ENCODE measurements around the gene HTATIP2. TPM values are rescaled to one million over a fixed set of nuclear protein-coding genes. Genes with fewer than 3 reads are reported as not detected.
A peak's percentile ranks its signal among the peaks of the same experiment; 100 is the strongest.
"Not testable (repeated sequence)": the region's sequence is repeated elsewhere in the genome, so short reads cannot be mapped to it uniquely, and the experiment has no call there.

HTATIP2 gene
- total and polyA plus RNA-seq, 11 donors, result 10.6 to 33.8 (median 16.3) TPM

- Histone ChIP-seq H3K27ac (peak overlapping the region in 5 of 12 donors; percentile 60 to 94 (median 91)), H3K4me3 (peak overlapping the region; percentile 70 to 97 (median 84)), H3K9me3 (no peaks in the 10 kb centered on the region), H3K36me3 (peaks cover 0 to 10% (median 0%) of the 10 kb centered on the region in 9 donors), H3K27me3 (peaks cover 0 to 2% (median 0%) of the 10 kb centered on the region in 9 donors), H3K4me1 (peaks cover 0 to 63% (median 11%) of the 10 kb centered on the region in 12 donors)
- DNase-seq, result no peak
- peak in 1 of 4 donors; percentile 14 for ATAC-seq
- WGBS, 4 donors, result 66 to 96% (median 75%) methylated on average over 2 of the region's 2 CpGs
- intact Hi-C loops (cut with DNase I), result no loop called here
- TF ChIP-seq CTCF (IDR thresholded peaks at IDR 0.05) (no peak), POLR2A (IDR thresholded peaks at IDR 0.05) (no peak)
These were observed 390 bp upstream of the HTATIP2 start for GRCh38 chr11:20363149-20363499.

- TF ChIP-seq POLR2A (IDR thresholded peaks at IDR 0.05) (no peak), CTCF (IDR thresholded peaks at IDR 0.05) (no peak)
- Histone ChIP-seq H3K36me3 (peaks cover 0 to 18% (median 0%) of the 10 kb centered on the region in 9 donors), H3K4me3 (peak overlapping the region; percentile 70 to 97 (median 84)), H3K27ac (peak overlapping the region in 11 of 12 donors; percentile 59 to 94 (median 85)), H3K27me3 (no peaks in the 10 kb centered on the region), H3K4me1 (peaks cover 0 to 69% (median 11%) of the 10 kb centered on the region in 12 donors), H3K9me3 (no peaks in the 10 kb centered on the region)
- 36 to 75% (median 44%) methylated on average over 6 of the region's 6 CpGs for WGBS, 4 donors
- DNase-seq (no peak), ATAC-seq (peak in 2 of 4 donors; percentile 17 to 24)
- intact Hi-C loops (cut with DNase I), result no loop called here
These were observed 853 bp downstream of the HTATIP2 start for GRCh38 chr11:20364341-20364792.

- DNase-seq; intact Hi-C loops (cut with DNase I); H3K27me3 ChIP-seq; H3K4me3 ChIP-seq; H3K27ac ChIP-seq; H3K9me3 ChIP-seq; ATAC-seq: not testable (repeated sequence)
- Histone ChIP-seq H3K4me1 (peaks cover 0 to 65% (median 11%) of the 10 kb centered on the region in 12 donors), H3K36me3 (peaks cover 0 to 23% (median 0%) of the 10 kb centered on the region in 9 donors)
- 94 to 98% (median 96%) methylated on average over 6 of the region's 6 CpGs for WGBS, 4 donors
These were observed 2.0 kb downstream of the HTATIP2 start for GRCh38 chr11:20365465-20365864.

GRCh38 chr11:20367313-20367948 is 3.9 kb downstream of the HTATIP2 start:
- WGBS, 4 donors, result 71 to 83% (median 82%) methylated on average over 9 of the region's 9 CpGs
- peak overlapping the region in 2 of 12 donors; percentile 12 to 26 for H3K4me3 ChIP-seq
- H3K4me1 ChIP-seq, result peaks cover 0 to 55% (median 11%) of the 10 kb centered on the region in 12 donors
- no peaks in the 10 kb centered on the region for H3K27me3 ChIP-seq
- no peak for TF ChIP-seq CTCF (IDR thresholded peaks at IDR 0.05)
- no peak for TF ChIP-seq POLR2A (IDR thresholded peaks at IDR 0.05)
- H3K27ac ChIP-seq, result peak overlapping the region in 2 of 12 donors; percentile 40 to 45
- H3K9me3 ChIP-seq, result no peaks in the 10 kb centered on the region
- ATAC-seq (peak in 1 of 4 donors; percentile 52), DNase-seq (no peak)
- intact Hi-C loops (cut with DNase I), result no loop called here
- peaks cover 0 to 38% (median 10%) of the 10 kb centered on the region in 9 donors for H3K36me3 ChIP-seq
